ENCODE data around the gene CRIP2.

The CRIP2 gene

GRCh38 chr14:105525326-105525725 lies 50.7 kb downstream of the CRIP2 start:
- no peaks in the 10 kb centered on the region for H3K9me3 ChIP-seq (ENCODE audit: severe bottlenecking)
- H3K27ac ChIP-seq: no peak overlapping the region
- H3K36me3 ChIP-seq: peaks cover 4% of the 10 kb centered on the region; the same call in 1 of the 2 replicates
- H3K27me3 ChIP-seq (ENCODE audit: insufficient read depth, low read depth, severe bottlenecking): peaks cover 18% of the 10 kb centered on the region
- H3K4me3 ChIP-seq (ENCODE audit: low read depth, low read length): no peak overlapping the region
- DNase-seq: no peak
- no peak for TF ChIP-seq CTCF (IDR thresholded peaks at IDR 0.05; ENCODE audit: low read depth, low read length)

- H3K36me3 ChIP-seq: peaks cover 4% of the 10 kb centered on the region; the same call in 1 of the 2 replicates
- no peak within 1 kb of the TSS for H3K27ac ChIP-seq
- H3K27me3 ChIP-seq (ENCODE audit: insufficient read depth, low read depth, severe bottlenecking): peaks cover 18% of the 10 kb centered on the region
- peak; percentile 35 for DNase-seq
- TF ChIP-seq CTCF (IDR thresholded peaks at IDR 0.05; ENCODE audit: low read depth, low read length): no peak
- H3K4me3 ChIP-seq (ENCODE audit: low read depth, low read length): peak within 1 kb of the TSS; percentile 66
- no peaks in the 10 kb centered on the region for H3K9me3 ChIP-seq (ENCODE audit: severe bottlenecking)
These were observed 51.5 kb downstream of the CRIP2 start, which contains the start of gene TMEM121 for GRCh38 chr14:105525861-105526775. Gene TMEM121 (plus strand): TSS chr14:105526583. CDS start chr14:105528835, 2,252 bp downstream.

- Histone ChIP-seq H3K4me3 (ENCODE audit: low read depth, low read length) (peak overlapping the region; percentile 66), H3K27me3 (ENCODE audit: insufficient read depth, low read depth, severe bottlenecking) (peaks cover 18% of the 10 kb centered on the region), H3K27ac (no peak overlapping the region), H3K9me3 (ENCODE audit: severe bottlenecking) (no peaks in the 10 kb centered on the region), H3K36me3 (peaks cover 4% of the 10 kb centered on the region; the same call in 1 of the 2 replicates)
- no peak for DNase-seq
- TF ChIP-seq CTCF (IDR thresholded peaks at IDR 0.05; ENCODE audit: low read depth, low read length): no peak
These were observed 52.3 kb downstream of the CRIP2 start for GRCh38 chr14:105526776-105527380.

- Histone ChIP-seq H3K9me3 (ENCODE audit: severe bottlenecking) (no peaks in the 10 kb centered on the region), H3K4me3 (ENCODE audit: low read depth, low read length) (peak overlapping the region; percentile 66), H3K27ac (no peak overlapping the region), H3K27me3 (ENCODE audit: insufficient read depth, low read depth, severe bottlenecking) (peaks cover 18% of the 10 kb centered on the region), H3K36me3 (peaks cover 4% of the 10 kb centered on the region; the same call in 1 of the 2 replicates)
- no peak for TF ChIP-seq CTCF (IDR thresholded peaks at IDR 0.05; ENCODE audit: low read depth, low read length)
- no peak for DNase-seq
These were observed 52.8 kb downstream of the CRIP2 start for GRCh38 chr14:105527381-105527825.

- peaks cover 4% of the 10 kb centered on the region; the same call in 1 of the 2 replicates for H3K36me3 ChIP-seq
- peak; percentile 73 for DNase-seq
- H3K27me3 ChIP-seq (ENCODE audit: insufficient read depth, low read depth, severe bottlenecking): peaks cover 18% of the 10 kb centered on the region
- peak overlapping the region; percentile 40; the same call in 1 of the 2 replicates for H3K27ac ChIP-seq
- no peaks in the 10 kb centered on the region for H3K9me3 ChIP-seq (ENCODE audit: severe bottlenecking)
- peak; percentile 92 for TF ChIP-seq CTCF (IDR thresholded peaks at IDR 0.05; ENCODE audit: low read depth, low read length)
- peak overlapping the region; percentile 66 for H3K4me3 ChIP-seq (ENCODE audit: low read depth, low read length)
These were observed 53.4 kb downstream of the CRIP2 start for GRCh38 chr14:105527826-105528585.

All from WERI-Rb-1 (cell line).